ENCODE data around the gene KCNQ2.

KCNQ2 gene

DNA sequence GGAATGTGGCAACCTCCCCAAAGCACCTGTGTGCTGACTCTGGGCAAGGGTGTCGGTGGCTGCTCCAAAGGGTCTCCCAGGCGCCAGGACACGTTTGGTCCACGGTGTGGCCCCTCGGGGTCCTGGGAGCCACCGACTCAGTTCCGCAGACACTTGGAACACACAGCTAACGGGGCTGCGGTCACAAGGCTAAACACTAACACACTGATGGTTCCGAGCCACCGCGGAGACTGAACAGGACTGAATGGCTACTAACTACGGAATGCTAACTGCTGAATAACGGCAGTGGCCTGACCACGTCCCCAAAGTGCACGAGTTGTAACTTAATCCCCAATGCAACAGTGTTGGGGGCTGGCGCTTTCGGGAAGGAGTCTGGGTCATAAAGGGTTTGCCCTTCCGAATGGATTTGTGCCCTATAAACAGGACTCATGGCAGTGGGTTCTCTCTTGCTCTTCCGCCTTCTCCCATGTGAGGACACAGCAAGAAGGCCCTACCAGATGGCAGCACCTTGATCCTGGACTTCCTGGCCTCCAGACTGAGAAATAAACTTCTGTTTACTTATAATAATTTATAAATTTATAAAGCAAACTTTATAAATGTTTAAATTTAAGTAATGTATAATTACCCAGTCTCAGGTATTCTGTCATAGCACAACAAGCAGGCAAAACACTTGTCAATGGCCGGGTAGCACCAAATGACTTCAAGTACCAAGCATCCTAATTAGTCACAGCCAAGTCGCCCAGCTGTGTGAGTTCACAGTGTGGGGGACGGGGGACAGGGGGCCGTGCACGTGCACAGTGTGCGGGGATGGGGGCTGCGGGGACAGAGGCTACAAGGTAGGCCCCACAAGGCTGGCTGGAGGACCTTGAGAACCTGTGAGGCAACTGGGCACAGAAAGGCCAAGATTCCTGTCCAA is 28.7 kb upstream of the KCNQ2 start:
- DNase-seq, result no peak

GRCh38 chr20:63500151-63500901 is 27.9 kb upstream of the KCNQ2 start:
- no peak for DNase-seq

DNA sequence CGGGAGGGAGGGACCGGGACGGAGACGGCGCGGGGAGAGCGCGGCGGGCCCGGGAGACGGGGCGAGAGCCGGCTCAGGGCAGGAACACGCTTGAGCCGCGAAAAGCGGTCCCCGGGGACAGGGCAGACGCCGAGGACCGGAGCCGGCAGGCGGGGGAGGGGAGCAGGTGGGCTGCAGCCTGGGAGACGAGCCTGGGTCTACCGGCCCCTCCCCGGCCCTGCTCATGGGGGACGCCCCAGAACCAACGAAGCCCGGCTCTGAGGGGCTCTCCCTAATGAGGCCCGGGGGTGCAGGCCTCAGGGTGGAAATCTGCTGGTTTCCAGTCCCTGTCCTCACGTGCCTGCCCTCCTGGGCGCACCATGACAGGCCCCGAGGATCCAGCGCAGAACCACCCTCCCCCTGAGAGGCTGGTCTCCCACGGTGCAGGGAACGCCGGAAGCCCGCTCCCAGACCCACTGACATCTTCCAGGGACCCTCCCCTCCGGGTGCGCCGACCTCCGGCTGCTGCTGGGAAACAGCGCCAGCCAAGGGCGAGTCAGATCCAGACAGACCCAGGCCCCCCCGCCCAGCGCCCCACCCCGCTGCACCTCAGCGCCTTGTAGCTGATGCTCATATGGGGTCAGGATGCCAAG is 27.0 kb upstream of the KCNQ2 start:
- DNase-seq, result no peak

DNA sequence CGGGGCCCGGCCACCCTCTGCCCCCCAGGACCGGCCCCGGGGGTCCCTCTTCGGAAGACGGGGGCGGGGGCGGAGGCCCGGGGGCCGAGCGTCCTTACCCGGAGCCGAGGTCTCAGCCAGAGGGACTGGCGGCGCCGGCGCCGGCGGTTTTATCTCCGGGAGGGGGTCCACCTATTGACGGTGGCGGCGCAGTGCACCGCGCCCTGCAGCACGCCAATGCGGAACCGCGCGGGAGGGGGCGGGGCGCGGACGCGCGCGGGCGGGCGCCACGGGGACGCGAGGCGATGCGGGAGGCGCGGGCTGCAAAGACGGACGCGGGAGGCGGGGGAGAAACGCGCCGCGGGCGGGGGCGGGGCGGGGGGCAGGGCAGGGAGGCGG is 26.5 kb upstream of the KCNQ2 start, which contains the start of gene EEF1A2:
Gene EEF1A2 (minus strand): TSS at position 124 of the 378 bp plus-strand sequence. CDS start 1,320 bp downstream, outside the sequence.
- no peak for DNase-seq

- no peak for DNase-seq
Observed at GRCh38 chr20:63497946-63498935, 25.8 kb upstream of the KCNQ2 start.

- no peak for DNase-seq
Observed at GRCh38 chr20:63497138-63497945, 24.9 kb upstream of the KCNQ2 start.

DNA sequence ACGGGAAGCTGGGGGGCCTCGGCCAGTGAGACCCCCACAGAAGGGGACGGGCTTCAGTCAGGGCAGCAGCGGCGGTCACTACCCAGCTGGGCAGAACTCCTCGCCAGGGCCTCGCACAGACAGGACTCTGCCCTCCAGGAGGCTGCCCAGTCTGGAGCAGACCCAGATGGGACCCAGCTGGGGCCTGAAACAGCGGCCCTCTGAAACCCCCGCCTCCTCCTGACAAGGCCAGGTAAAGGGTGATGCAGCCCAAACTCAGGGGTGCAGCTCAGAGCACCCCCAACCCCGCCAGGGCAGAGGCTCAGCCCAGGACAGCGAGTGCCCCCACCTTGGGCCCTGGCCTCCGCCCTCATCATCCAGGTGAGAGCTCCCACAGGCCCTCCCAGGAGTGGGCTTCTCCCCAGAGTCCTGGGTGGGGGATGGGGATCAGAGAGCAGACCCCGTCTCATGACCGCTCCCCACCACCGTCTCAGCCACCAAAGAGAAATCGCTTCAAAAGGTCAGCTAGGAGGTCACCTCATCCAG is 24.2 kb upstream of the KCNQ2 start:
- DNase-seq, result no peak

- no peak for DNase-seq
Observed at GRCh38 chr20:63495741-63496595, 23.5 kb upstream of the KCNQ2 start.

DNA sequence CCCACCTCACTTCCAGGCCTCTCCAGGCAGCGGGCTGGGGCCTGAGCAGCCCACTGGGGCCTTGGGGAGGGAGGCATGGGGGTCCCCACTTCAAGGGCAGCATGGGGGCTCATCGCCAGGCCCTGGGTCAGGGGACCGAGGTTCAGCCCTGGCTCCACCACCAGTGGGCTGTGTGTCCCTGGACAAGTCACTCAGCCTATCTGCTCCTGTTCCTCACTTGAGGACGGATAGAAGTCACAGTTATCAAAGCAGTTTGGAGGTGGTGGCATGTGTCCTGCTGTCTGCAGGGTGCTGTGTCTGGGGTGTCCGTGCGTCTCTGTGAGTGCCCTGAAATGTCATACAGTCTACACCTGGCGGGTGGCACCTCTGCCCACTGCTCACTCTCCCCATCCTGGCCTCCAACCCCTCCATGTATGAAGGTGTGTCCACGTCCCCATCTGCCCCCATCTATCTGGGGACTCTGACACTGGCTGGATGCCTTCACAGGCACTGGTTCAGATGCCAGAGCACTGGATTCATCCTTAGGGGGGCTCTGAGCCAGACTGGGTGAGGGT is 22.8 kb upstream of the KCNQ2 start:
- DNase-seq, result no peak

GRCh38 chr20:63494420-63495166 is 22.1 kb upstream of the KCNQ2 start:
- no peak for DNase-seq

- no peak for DNase-seq
Observed at GRCh38 chr20:63494084-63494419, 21.6 kb upstream of the KCNQ2 start.

DNA sequence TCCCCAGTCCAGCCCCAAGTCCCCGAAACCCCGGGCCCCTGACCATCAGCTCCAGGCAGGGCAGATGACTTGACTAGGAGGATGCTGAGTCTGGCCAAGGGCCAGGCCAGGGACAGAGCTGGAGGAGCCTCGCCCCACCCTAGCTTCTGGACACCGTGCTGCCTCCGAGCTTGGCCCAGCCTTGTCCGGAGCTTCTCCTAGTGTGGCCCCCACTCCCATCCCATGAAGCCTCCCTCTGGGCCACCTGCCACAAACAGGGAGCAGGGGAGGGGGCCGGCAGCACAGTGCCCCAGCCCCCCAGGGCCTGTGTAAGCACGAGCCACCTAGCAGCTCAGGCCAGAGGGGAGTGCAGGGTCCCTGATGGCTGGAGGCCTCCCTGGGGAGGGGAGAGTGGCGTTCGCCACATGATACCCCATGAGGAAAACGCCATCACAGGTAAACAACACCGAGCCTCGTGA is 21.1 kb upstream of the KCNQ2 start:
- no peak for DNase-seq

DNA sequence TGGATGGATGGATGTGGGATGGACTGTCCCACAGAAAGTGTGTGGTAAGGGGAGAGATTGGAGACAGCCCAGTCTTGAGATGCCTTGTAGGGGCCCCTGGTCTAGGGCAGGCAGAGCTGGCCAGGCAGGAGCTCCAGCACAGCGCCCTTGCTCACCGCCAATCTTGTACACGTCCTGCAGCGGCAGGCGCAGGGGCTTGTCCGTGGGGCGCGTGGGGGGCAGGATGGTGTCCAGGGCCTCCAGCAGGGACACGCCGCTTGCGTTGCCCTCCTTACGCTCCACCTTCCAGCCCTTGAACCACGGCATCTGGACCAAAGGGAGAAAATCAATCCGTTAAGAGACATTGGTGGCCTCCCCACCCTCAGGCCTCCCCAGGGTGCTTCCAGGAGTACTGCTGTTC is 20.5 kb upstream of the KCNQ2 start:
- DNase-seq, result no peak

- no peak for DNase-seq
Observed at GRCh38 chr20:63492518-63492917, 20.1 kb upstream of the KCNQ2 start.

- DNase-seq, result no peak
Observed at GRCh38 chr20:63491635-63492230, 19.3 kb upstream of the KCNQ2 start.

- no peak for DNase-seq
Observed at GRCh38 chr20:63491078-63491477, 18.6 kb upstream of the KCNQ2 start.

DNA sequence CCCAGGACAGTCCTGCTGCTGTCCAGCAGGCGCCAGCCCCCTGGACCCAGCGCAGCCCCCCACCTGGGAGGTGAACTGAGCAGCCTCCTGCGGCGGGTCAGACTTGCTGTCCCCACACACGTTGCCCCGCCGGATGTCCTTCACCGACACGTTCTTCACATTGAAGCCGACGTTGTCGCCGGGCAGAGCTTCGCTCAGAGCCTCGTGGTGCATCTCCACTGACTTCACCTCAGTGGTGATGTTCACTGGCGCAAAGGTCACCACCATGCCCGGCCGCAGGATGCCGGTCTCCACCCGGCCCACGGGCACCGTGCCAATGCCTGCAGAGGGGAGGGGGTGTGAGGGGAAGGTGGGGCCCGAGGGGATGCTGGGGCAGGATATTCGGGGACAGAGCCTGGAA is 18.0 kb upstream of the KCNQ2 start:
- no peak for DNase-seq
